Measurements from ENCODE around the gene IL23R. TPM values are rescaled to one million over a fixed set of nuclear protein-coding genes. Genes with fewer than 3 reads are reported as not detected.

Gene IL23R
- total RNA-seq, 1 experiment from 2014 or later = not detected

DNA sequence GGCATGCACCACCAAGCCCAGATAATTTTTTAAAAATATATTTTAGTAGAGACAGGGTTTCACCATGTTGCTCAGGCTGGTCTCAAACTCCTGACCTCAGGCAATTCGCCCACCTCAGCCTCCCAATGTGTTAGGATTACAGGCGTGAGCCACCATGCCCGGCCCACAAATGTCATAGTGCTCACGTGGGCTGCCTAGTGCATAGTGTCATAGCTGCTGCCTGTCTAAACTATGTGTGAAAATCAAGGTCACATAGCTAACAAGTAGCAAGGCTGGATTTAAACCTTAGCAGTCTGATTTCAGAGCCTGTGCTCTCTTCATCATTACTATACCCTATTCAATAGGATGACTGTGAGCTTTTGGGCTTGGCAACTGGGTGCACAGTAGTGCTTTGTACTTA lies 41.8 kb upstream of the IL23R start:
- H2BK12ac ChIP-seq (ENCODE audit: insufficient read length, low read depth, low read length) = no peak overlapping the region
- Mint-ChIP-seq H3K4me1 (peaks cover 0 to 6% of the 10 kb centered on the region in 2 experiments; a peak in 1 of 4 replicates), H3K27me3 (ENCODE audit: low read depth) (no peaks in the 10 kb centered on the region), H3K9me3 (no peaks in the 10 kb centered on the region; a peak in 1 of 5 replicates), H3K36me3 (ENCODE audit: insufficient read depth in 1 of 3, low read depth in 3 of 3) (no peaks in the 10 kb centered on the region), H3K4me3 (no peak overlapping the region), H3K27ac (no peak overlapping the region)
- H2AFZ ChIP-seq (ENCODE audit: low read length) = no peak overlapping the region
- peaks cover 3% of the 10 kb centered on the region; the same call in 1 of the 2 replicates for H3K4me1 ChIP-seq (ENCODE audit: insufficient read depth, low read length)
- no peak overlapping the region for H4K91ac ChIP-seq (ENCODE audit: insufficient read length, low read depth, low read length)
- WGBS (ENCODE audit: extremely low coverage, insufficient read length, low lambda C conversion rate) = no CpG with 5 or more reads among the region's 4 CpGs
- no peak overlapping the region for H2BK20ac ChIP-seq (ENCODE audit: low read depth, low read length, poor library complexity, severe bottlenecking)
- no peak overlapping the region for H2BK15ac ChIP-seq (ENCODE audit: low read depth, low read length)
- H2BK120ac ChIP-seq (ENCODE audit: low read depth, low read length, poor library complexity, severe bottlenecking) = no peak overlapping the region
- H3K4ac ChIP-seq (ENCODE audit: low read depth, low read length) = no peak overlapping the region
- H2BK5ac ChIP-seq (ENCODE audit: insufficient read length, low read length) = no peak overlapping the region
- no peak overlapping the region for H3K9ac ChIP-seq (ENCODE audit: extremely low read depth, insufficient read length, low read length)
- no peaks in the 10 kb centered on the region for H4K20me1 ChIP-seq (ENCODE audit: control insufficient read depth, insufficient read depth, insufficient read length)
- H3K18ac ChIP-seq (ENCODE audit: insufficient read length, low read depth, low read length) = no peak overlapping the region
- no peak overlapping the region for H4K8ac ChIP-seq (replicated peaks; ENCODE audit: insufficient read length, low read depth, low read length)
- H2AK5ac ChIP-seq (ENCODE audit: insufficient read length, low read length) = no peak overlapping the region
- no peak overlapping the region for H3T11ph ChIP-seq (ENCODE audit: low read length)
- H3K23ac ChIP-seq (ENCODE audit: insufficient read length, low read depth, low read length) = no peak overlapping the region
- no peaks in the 10 kb centered on the region for H3K23me2 ChIP-seq (ENCODE audit: insufficient read length, low read depth, low read length, poor library complexity, severe bottlenecking)
- H3K79me2 ChIP-seq (ENCODE audit: insufficient read depth, low read length) = no peaks in the 10 kb centered on the region
- no peak overlapping the region for H3K27ac ChIP-seq (ENCODE audit: insufficient read length, low read depth, low read length)
- H4K5ac ChIP-seq (ENCODE audit: insufficient read length, low read depth, low read length) = no peak overlapping the region
- H3K14ac ChIP-seq (ENCODE audit: insufficient read depth, low read length) = no peak overlapping the region
- no peaks in the 10 kb centered on the region for H3K79me1 ChIP-seq (ENCODE audit: insufficient read depth, low read depth, low read length, poor library complexity, severe bottlenecking)
- no peaks in the 10 kb centered on the region for H3K27me3 ChIP-seq (ENCODE audit: insufficient read depth, low read length)
- TF ChIP-seq, protein P1, sequence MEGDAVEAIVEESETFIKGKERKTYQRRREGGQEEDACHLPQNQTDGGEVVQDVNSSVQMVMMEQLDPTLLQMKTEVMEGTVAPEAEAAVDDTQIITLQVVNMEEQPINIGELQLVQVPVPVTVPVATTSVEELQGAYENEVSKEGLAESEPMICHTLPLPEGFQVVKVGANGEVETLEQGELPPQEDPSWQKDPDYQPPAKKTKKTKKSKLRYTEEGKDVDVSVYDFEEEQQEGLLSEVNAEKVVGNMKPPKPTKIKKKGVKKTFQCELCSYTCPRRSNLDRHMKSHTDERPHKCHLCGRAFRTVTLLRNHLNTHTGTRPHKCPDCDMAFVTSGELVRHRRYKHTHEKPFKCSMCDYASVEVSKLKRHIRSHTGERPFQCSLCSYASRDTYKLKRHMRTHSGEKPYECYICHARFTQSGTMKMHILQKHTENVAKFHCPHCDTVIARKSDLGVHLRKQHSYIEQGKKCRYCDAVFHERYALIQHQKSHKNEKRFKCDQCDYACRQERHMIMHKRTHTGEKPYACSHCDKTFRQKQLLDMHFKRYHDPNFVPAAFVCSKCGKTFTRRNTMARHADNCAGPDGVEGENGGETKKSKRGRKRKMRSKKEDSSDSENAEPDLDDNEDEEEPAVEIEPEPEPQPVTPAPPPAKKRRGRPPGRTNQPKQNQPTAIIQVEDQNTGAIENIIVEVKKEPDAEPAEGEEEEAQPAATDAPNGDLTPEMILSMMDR (conservative IDR thresholded peaks at IDR 0.05) = no peak
- no peak overlapping the region for H3K4me2 ChIP-seq (ENCODE audit: insufficient read depth, insufficient read length, low read length)
- H3K56ac ChIP-seq (ENCODE audit: insufficient read length, low read depth, low read length) = no peak overlapping the region
- no peaks in the 10 kb centered on the region for H3K9me3 ChIP-seq (ENCODE audit: control insufficient read depth, low read depth, low read length)
- DNase-seq = no peak

Data from H9 (cell line).